K562 (cell line): Measurements from ENCODE around the gene PATL2. TPM values are rescaled to one million over a fixed set of nuclear protein-coding genes. Genes with fewer than 3 reads are reported as not detected.
"Not testable (repeated sequence)": the region's sequence is repeated elsewhere in the genome, so short reads cannot be mapped to it uniquely, and the experiment has no call there.

Source experiments
- ATAC-seq: fragments of 200-7000 bp; cut with Tn5 transposase; 3 replicates; pipeline ENCODE4 v1.9.1; 2020; ENCODE audit warnings: moderate library complexity
- BruUV-seq: library from RNA; stranded (reverse); fragments of 400-500 nt; replicated peaks from 2 replicates; lab custom pipeline; 2021; lab: Mats Ljungman, UMichigan
- CTCF ChIA-PET: fragments of 300-600 bp; formaldehyde crosslinking; extraction: SDS; loops from one replicate; lab custom pipeline; 2021; ENCODE audit warnings: low intra/inter-chr PET ratio; lab: Yijun Ruan, JAX
- POLR2A ChIA-PET: fragments of 300-600, 350-650 bp; sonication (Branson Sonifier 250); formaldehyde crosslinking; extraction: SDS; loops from one replicate; lab custom pipeline; 2021; ENCODE audit warnings: antibody characterized with exemption, inconsistent platforms; lab: Yijun Ruan, JAX
- DNase-seq, 4 experiments: peaks; one replicate each; pipeline versions ENCODE4 v3.0.0 to v3.0.0-alpha.2; 2011 to 2018; ENCODE audit warnings: low spot score in 3 of 4, mixed read lengths in 3 of 4; ENCODE audit errors: extremely low read depth in 1 of 4
- FAIRE-seq: peaks from 2 replicates; lab custom pipeline; 2011; peaks lifted over from hg19 to GRCh38; lab: Jason Lieb, UNC
- H2AFZ ChIP-seq: 2 replicates; pipeline ENCODE4 v1.6.0; 2011; ENCODE audit warnings: low read depth, low read length, control low read depth, inconsistent platforms
- H3K27ac ChIP-seq: fragments of 200-600 bp; 3 replicates; pipeline ENCODE4 v1.8.0; 2011; ENCODE audit warnings: low read depth, mild to moderate bottlenecking, control low read depth, inconsistent platforms, low read length, moderate library complexity, mixed read lengths; ENCODE audit errors: extremely low read depth
- H3K27me3 ChIP-seq, 2 experiments: fragments of 300-600 bp in 1 of 2; 2 replicates in 1 of 2; 3 replicates in 1 of 2; pipeline versions ENCODE4 v1.6.0 to v1.8.0; 2011; ENCODE audit warnings: inconsistent platforms in 2 of 2, low read length in 2 of 2, mild to moderate bottlenecking in 1 of 2, mixed read lengths in 1 of 2, moderate library complexity in 1 of 2; ENCODE audit not compliant: control insufficient read depth in 2 of 2, insufficient read depth in 2 of 2
- H3K36me3 ChIP-seq: fragments of 300-600 bp; 3 replicates; pipeline ENCODE4 v1.8.0; 2011; ENCODE audit warnings: mild to moderate bottlenecking, low read length, inconsistent platforms; ENCODE audit not compliant: control insufficient read depth, insufficient read depth
- H3K4me1 ChIP-seq, 2 experiments: fragments of 200-600 bp in 1 of 2; replicated peaks in 1 of 2; 2 replicates in 1 of 2; 3 replicates in 1 of 2; pipeline versions ENCODE4 v1.5.1 to v1.8.0; 2011; ENCODE audit warnings: inconsistent platforms in 2 of 2, low read length in 2 of 2, mild to moderate bottlenecking in 1 of 2, mixed read lengths in 1 of 2, moderate library complexity in 1 of 2; ENCODE audit not compliant: control insufficient read depth in 2 of 2, insufficient read depth in 2 of 2
- H3K4me2 ChIP-seq: 2 replicates; pipeline ENCODE4 v1.6.1; 2011; ENCODE audit warnings: low read length, control low read depth, inconsistent platforms, mixed read lengths; ENCODE audit not compliant: insufficient read depth
- H3K4me3 ChIP-seq: fragments of 200-600 bp; sonication (generic), shearing (Covaris generic); 2 replicates; pipeline ENCODE4 v1.5.1; 2016; ENCODE audit warnings: control low read depth, inconsistent platforms
- H3K79me2 ChIP-seq: fragments of 200-600 bp; 3 replicates; pipeline ENCODE4 v1.8.0; 2011; ENCODE audit warnings: low read length, inconsistent platforms; ENCODE audit not compliant: control insufficient read depth, insufficient read depth
- H3K9ac ChIP-seq, 2 experiments: 2 replicates each; pipeline versions ENCODE4 v1.6.0 to v1.6.1; 2011; ENCODE audit warnings: low read depth in 2 of 2, low read length in 2 of 2, control low read depth in 1 of 2, inconsistent platforms in 1 of 2, mild to moderate bottlenecking in 1 of 2, mixed read lengths in 1 of 2; ENCODE audit not compliant: insufficient read depth in 1 of 2
- H3K9me1 ChIP-seq: one replicate; pipeline ENCODE4 v1.6.0; 2011; ENCODE audit warnings: inconsistent platforms, mild to moderate bottlenecking, low read length, moderate library complexity; ENCODE audit not compliant: control insufficient read depth, insufficient read depth
- H3K9me3 ChIP-seq: replicated peaks from 2 replicates; pipeline ENCODE4 v1.5.1; 2011; ENCODE audit warnings: low read depth, low read length, inconsistent platforms; ENCODE audit not compliant: control insufficient read depth, insufficient read depth
- H4K20me1 ChIP-seq: replicated peaks from 2 replicates; pipeline ENCODE4 v1.6.1; 2011; ENCODE audit warnings: low read length, inconsistent platforms, mixed read lengths; ENCODE audit not compliant: control insufficient read depth, insufficient read depth
- ATF7 ChIP-seq: fragments of 450-650 bp; IDR thresholded peaks from 2 replicates; pipeline ENCODE4 v1.7.1; 2014; ENCODE audit warnings: mild to moderate bottlenecking, moderate library complexity
- CBX5 ChIP-seq: IDR thresholded peaks from 2 replicates; pipeline ENCODE4 v1.6.1; 2014; ENCODE audit warnings: low read depth, borderline replicate concordance
- CEBPG ChIP-seq, 3 experiments: fragments of 200-800 bp in 1 of 3; sonication (Bioruptor generic) in 1 of 3; sonication (generic) in 1 of 3; formaldehyde crosslinking in 1 of 3; IDR thresholded peaks in 2 of 3; conservative IDR thresholded peaks in 1 of 3; 2 replicates each; pipeline versions ENCODE4 v1.6.1 to v1.8.0; 2016 to 2022; ENCODE audit warnings: missing compliant biosample characterization in 2 of 3, missing genetic modification characterization in 2 of 3, mild to moderate bottlenecking in 1 of 3, missing genetic modification reagents in 1 of 3
- CREM ChIP-seq: IDR thresholded peaks from 2 replicates; pipeline ENCODE4 v1.6.1; 2014; ENCODE audit warnings: antibody characterized with exemption, low read depth
- HDAC6 ChIP-seq: IDR thresholded peaks from 2 replicates; pipeline ENCODE4 v1.6.1; 2012; ENCODE audit warnings: low read depth, mild to moderate bottlenecking, control low read depth, inconsistent platforms, low read length, moderate library complexity
- MEF2D ChIP-seq: conservative IDR thresholded peaks from 2 replicates; pipeline ENCODE4 v1.6.1; 2016; ENCODE audit warnings: low read depth, missing genetic modification characterization, missing compliant biosample characterization
- MXI1 ChIP-seq: IDR thresholded peaks from 2 replicates; pipeline ENCODE4 v1.6.1; 2011; ENCODE audit warnings: low read depth, mild to moderate bottlenecking, improper control_type of control experiment, low read length
- MYBL2 ChIP-seq, 2 experiments: fragments of 450-650 bp in 1 of 2; sonication (generic) in 1 of 2; formaldehyde crosslinking in 1 of 2; IDR thresholded peaks; 2 replicates each; pipeline versions ENCODE4 v1.6.1 to v1.8.1; 2017 to 2022; ENCODE audit warnings: borderline replicate concordance in 1 of 2, inconsistent platforms in 1 of 2, low read depth in 1 of 2, mild to moderate bottlenecking in 1 of 2, missing genetic modification reagents in 1 of 2, moderate library complexity in 1 of 2
- NFIC ChIP-seq: fragments of 450-650 bp; IDR thresholded peaks from 2 replicates; pipeline ENCODE4 v1.6.1; 2017; ENCODE audit warnings: mild to moderate bottlenecking, inconsistent platforms
- NR4A1 ChIP-seq, 2 experiments: fragments of 250-450 bp in 1 of 2; fragments of 450-650 bp in 1 of 2; sonication (Bioruptor Pico) in 1 of 2; IDR thresholded peaks; 2 replicates each; pipeline versions ENCODE4 v1.4.0 to v1.6.1; 2016 to 2020; ENCODE audit warnings: mild to moderate bottlenecking in 2 of 2, missing compliant biosample characterization in 1 of 2, missing genetic modification characterization in 1 of 2, moderate library complexity in 1 of 2
- ZBTB17 ChIP-seq: fragments of 450-650 bp; formaldehyde crosslinking; IDR thresholded peaks from 2 replicates; pipeline ENCODE4 v1.4.0; 2020; ENCODE audit warnings: mild to moderate bottlenecking
- ZNF133 ChIP-seq: fragments of 250-450 bp; sonication (Bioruptor Pico); IDR thresholded peaks from 2 replicates; pipeline ENCODE4 v1.4.0; 2020; ENCODE audit warnings: mild to moderate bottlenecking
- WGBS: fragments of 100-300 bp; shearing (Covaris generic); methylation state at CpG from one replicate; pipeline ENCODE4 v1.1.6; 2016; ENCODE audit warnings: low coverage, mixed read lengths; ENCODE audit not compliant: insufficient coverage; ENCODE audit errors: missing lambda C conversion rate; 5-methylcytosine and 5-hydroxymethylcytosine counted together
- in situ Hi-C: fragments of 300-500 bp; cut with MboI; formaldehyde crosslinking; loops from 4 replicates; pipeline ENCODE4 v1.15.0; 2018; ENCODE audit warnings: inconsistent platforms, mixed read lengths
- intact Hi-C: fragments of 100-400 bp; cut with micrococcal nuclease; formaldehyde crosslinking; loops from 2 replicates; pipeline ENCODE4 v1.14.2; 2022
- polyA plus RNA-seq, 8 experiments: library from polyadenylated mRNA; depleted of rRNA in 4 of 8; stranded (reverse) in 5 of 8; unstranded in 3 of 8; fragments of >200 nt; fragmentation: Nextera tagmentation in 2 of 8; fragmentation: Illumina TruSeq in 1 of 8; extraction: Ambion mirVana in 2 of 8; extraction: Trizol in 1 of 8; gene quantifications; 2 replicates each; pipeline versions ENCODE4 v1.2.1 to v1.2.3, GENCODE V29; 2011 to 2014; ENCODE audit warnings: inconsistent platforms in 1 of 8, missing spikeins in 1 of 8
- total RNA-seq, 7 experiments: library from RNA; depleted of rRNA in 6 of 7; stranded (reverse); fragments of >200 nt in 6 of 7; fragmentation: Illumina TruSeq in 2 of 7; extraction: Trizol in 2 of 7; gene quantifications; 2 replicates each; pipeline versions ENCODE4 v1.2.1 to v1.2.3, GENCODE V29; 2011 to 2021; ENCODE audit warnings: low replicate concordance in 1 of 7
- TF ChIP-seq, protein P1 (sequence below): fragments of 200-400 bp; formaldehyde crosslinking; IDR thresholded peaks from 2 replicates; pipeline ENCODE4 v1.6.1; 2017; ENCODE audit warnings: mild to moderate bottlenecking, low read depth, low read length, moderate library complexity
- TF ChIP-seq, protein P2 (sequence below), 2 experiments: fragments of 250-450 bp in 1 of 2; fragments of 450-650 bp in 1 of 2; sonication (Bioruptor Pico) in 1 of 2; IDR thresholded peaks; 2 replicates each; pipeline versions ENCODE4 v1.6.1 to v1.8.0; 2016 to 2021; ENCODE audit warnings: mild to moderate bottlenecking in 2 of 2, moderate library complexity in 2 of 2, missing compliant biosample characterization in 1 of 2, missing genetic modification characterization in 1 of 2

Gene PATL2
- total and polyA plus RNA-seq, 9 of the 15 experiments (the other 6 are each of a cell fraction or from before 2014, with no cell fraction given) = 0.42 to 1.1 (median 0.86) TPM

DNA sequence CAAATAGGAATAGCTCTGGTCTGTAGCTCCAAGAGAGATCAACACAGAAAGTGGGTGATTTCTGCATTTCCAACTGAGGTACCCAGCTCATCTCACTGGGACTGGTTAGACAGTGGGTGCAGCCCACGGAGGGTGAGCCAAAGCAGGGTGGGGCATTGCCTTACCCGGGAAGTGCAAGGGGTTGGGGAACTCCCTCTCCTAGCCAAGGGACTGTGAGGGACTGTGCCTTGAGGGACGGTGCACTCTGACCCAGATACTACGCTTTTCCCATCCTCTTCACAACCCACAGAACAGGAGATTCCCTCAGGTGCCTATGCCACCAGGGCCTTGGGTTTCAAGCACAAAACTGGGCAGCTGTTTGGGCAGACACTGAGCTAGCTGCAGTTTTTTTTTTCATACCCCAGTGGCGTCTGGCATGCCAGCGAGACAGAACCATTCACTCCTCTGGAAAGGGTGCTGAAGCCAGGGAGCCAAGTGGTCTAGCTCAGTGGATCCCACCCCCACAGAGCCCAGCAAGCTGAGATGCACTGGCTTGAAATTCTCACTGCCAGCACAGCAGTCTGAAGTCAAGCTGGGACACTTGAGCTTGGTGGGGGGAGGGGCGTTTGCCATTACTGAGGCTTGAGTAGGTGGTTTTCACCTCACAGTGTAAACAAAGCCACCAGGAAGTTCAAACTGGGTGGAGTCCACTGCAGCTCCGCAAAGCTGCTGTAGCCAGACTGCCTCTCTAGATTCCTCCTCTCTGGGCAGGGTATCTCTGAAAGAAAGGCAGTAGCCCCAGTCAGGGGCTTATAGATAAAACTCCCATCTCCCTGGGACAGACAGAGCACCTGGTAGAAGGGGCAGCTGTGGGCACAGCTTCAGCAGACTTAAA is 28.1 kb downstream of the PATL2 start (continued):
- TF ChIP-seq NFIC (peak; percentile 58; the same call in 1 of the 2 replicates), NR4A1 (tag; IDR thresholded peaks at IDR 0.05) (peak; percentile 68; the same call in 1 of the 2 replicates)
- not testable (repeated sequence) for TF ChIP-seq NR4A1 (CRISPR knock-in tag; IDR thresholded peaks at IDR 0.05)

- DNase-seq (no peak), ATAC-seq (peak; percentile 75), FAIRE-seq (no peak)
- H3K9me3 ChIP-seq = no peaks in the 10 kb centered on the region
- peak overlapping the region; percentile 60 to 65; a peak in 3 of 4 replicates for H3K9ac ChIP-seq
- in situ Hi-C loops (no loop called here), intact Hi-C loops (no loop called here)
- H4K20me1 ChIP-seq = no peaks in the 10 kb centered on the region
- peak overlapping the region; percentile 91 for H2AFZ ChIP-seq
- no peaks in the 10 kb centered on the region for H3K27me3 ChIP-seq
- H3K4me2 ChIP-seq = peak overlapping the region; percentile 52
- BruUV-seq = no TSS peak
- ChIA-PET POLR2A (interaction anchor here (1.0 to 3.7 kb wide), 5 partner anchors 10 to 30 kb away, joined by 4 to 25 read pairs (median 6); partner anchors contain the start of genes B2M, PATL2 and SPG11), CTCF (no interaction called here)
- peaks cover 7 to 20% of the 10 kb centered on the region in 2 experiments; a peak in 4 of 5 replicates for H3K4me1 ChIP-seq
- H3K36me3 ChIP-seq = no peaks in the 10 kb centered on the region
- H3K27ac ChIP-seq = peak overlapping the region; percentile 16; the same call in 1 of the 3 replicates
- H3K79me2 ChIP-seq = no peaks in the 10 kb centered on the region
- WGBS = 28% methylated on average over 2 of the region's 2 CpGs
- H3K4me3 ChIP-seq = no peak overlapping the region
- no peaks in the 10 kb centered on the region for H3K9me1 ChIP-seq
- TF ChIP-seq MXI1 (no peak), ZNF133 (CRISPR knock-in tag) (no peak), ZBTB17 (CRISPR knock-in tag) (no peak), MYBL2 (IDR thresholded peaks at IDR 0.05; ENCODE audit: low read depth) (no peak), MYBL2 (CRISPR knock-in tag; IDR thresholded peaks at IDR 0.05; ENCODE audit: borderline replicate concordance) (no peak), MEF2D (peak; percentile 41; the same call in 1 of the 2 replicates), HDAC6 (no peak), CEBPG (CRISPR knock-in tag; IDR thresholded peaks at IDR 0.05) (no peak), CEBPG (tag; conservative IDR thresholded peaks at IDR 0.05 in 1 of 2, IDR thresholded peaks at IDR 0.05 in 1 of 2) (peak in 1 of 2 experiments; percentile 38; a peak in 1 of 4 replicates), ATF7 (0 out of 2 replicates have a peak, but pooled peaks have one; percentile 35), CREM (peak; percentile 48; the same call in 1 of the 2 replicates), CBX5 (no peak)
- TF ChIP-seq, protein P1, sequence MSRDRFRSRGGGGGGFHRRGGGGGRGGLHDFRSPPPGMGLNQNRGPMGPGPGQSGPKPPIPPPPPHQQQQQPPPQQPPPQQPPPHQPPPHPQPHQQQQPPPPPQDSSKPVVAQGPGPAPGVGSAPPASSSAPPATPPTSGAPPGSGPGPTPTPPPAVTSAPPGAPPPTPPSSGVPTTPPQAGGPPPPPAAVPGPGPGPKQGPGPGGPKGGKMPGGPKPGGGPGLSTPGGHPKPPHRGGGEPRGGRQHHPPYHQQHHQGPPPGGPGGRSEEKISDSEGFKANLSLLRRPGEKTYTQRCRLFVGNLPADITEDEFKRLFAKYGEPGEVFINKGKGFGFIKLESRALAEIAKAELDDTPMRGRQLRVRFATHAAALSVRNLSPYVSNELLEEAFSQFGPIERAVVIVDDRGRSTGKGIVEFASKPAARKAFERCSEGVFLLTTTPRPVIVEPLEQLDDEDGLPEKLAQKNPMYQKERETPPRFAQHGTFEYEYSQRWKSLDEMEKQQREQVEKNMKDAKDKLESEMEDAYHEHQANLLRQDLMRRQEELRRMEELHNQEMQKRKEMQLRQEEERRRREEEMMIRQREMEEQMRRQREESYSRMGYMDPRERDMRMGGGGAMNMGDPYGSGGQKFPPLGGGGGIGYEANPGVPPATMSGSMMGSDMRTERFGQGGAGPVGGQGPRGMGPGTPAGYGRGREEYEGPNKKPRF = no peak
- TF ChIP-seq, protein P2, sequence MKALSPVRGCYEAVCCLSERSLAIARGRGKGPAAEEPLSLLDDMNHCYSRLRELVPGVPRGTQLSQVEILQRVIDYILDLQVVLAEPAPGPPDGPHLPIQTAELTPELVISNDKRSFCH (CRISPR knock-in tag; IDR thresholded peaks at IDR 0.05) = no peak
- TF ChIP-seq, protein P2 (tag; IDR thresholded peaks at IDR 0.05) = no peak
These were observed 28.9 kb downstream of the PATL2 start for GRCh38 chr15:44682211-44682610.
